ENCODE measurements around the gene RNASE11. TPM values are rescaled to one million over a fixed set of nuclear protein-coding genes. Genes with fewer than 3 reads are reported as not detected.

Gene RNASE11
- total RNA-seq, 1 donor from 2014 or later = not detected

- H3K27me3 ChIP-seq (ENCODE audit: low read depth) = no peaks in the 10 kb centered on the region
- peak overlapping the region; percentile 78 for H3K27ac ChIP-seq (replicated peaks)
- H3K4me1 ChIP-seq = peaks cover 42% of the 10 kb centered on the region
- H3K9me3 ChIP-seq (replicated peaks) = no peaks in the 10 kb centered on the region
- intact Hi-C loops (cut with micrococcal nuclease) = loop anchor here (5.0 to 10.0 kb wide), 3 partner anchors 70 to 285 kb away; partner anchors contain the start of gene RNASE4
- no peak for DNase-seq
- H3K36me3 ChIP-seq = no peaks in the 10 kb centered on the region
- H3K4me3 ChIP-seq = peak overlapping the region; percentile 69
- no peak for TF ChIP-seq CTCF (IDR thresholded peaks at IDR 0.05; ENCODE audit: borderline replicate concordance)
Observed at GRCh38 chr14:20612403-20612802, 24.6 kb upstream of the RNASE11 start.

- DNase-seq = no peak
- TF ChIP-seq CTCF (IDR thresholded peaks at IDR 0.05; ENCODE audit: borderline replicate concordance) = no peak
- no peaks in the 10 kb centered on the region for H3K36me3 ChIP-seq
Observed at GRCh38 chr14:20611277-20611676, 23.5 kb upstream of the RNASE11 start.

GRCh38 chr14:20610002-20610765 lies 22.4 kb upstream of the RNASE11 start:
- peak overlapping the region; percentile 76 for H3K27ac ChIP-seq (replicated peaks)
- no peak for TF ChIP-seq CTCF (IDR thresholded peaks at IDR 0.05; ENCODE audit: borderline replicate concordance)
- intact Hi-C loops (cut with micrococcal nuclease) = loop anchor here (5.0 to 10.0 kb wide), 3 partner anchors 72 to 283 kb away; partner anchors contain the start of gene RNASE4

More at GRCh38 chr14:20611277-20611676, 23.5 kb upstream of the RNASE11 start:
- Histone ChIP-seq H3K9me3 (replicated peaks) (no peaks in the 10 kb centered on the region), H3K4me1 (peaks cover 42% of the 10 kb centered on the region), H3K4me3 (no peak overlapping the region), H3K27ac (replicated peaks) (no peak overlapping the region), H3K27me3 (ENCODE audit: low read depth) (no peaks in the 10 kb centered on the region)
- intact Hi-C loops (cut with micrococcal nuclease) = loop anchor here (5.0 to 10.0 kb wide), 3 partner anchors 71 to 284 kb away; partner anchors contain the start of gene RNASE4

GRCh38 chr14:20609215-20610001 lies 21.6 kb upstream of the RNASE11 start:
- TF ChIP-seq CTCF (IDR thresholded peaks at IDR 0.05; ENCODE audit: borderline replicate concordance) = peak; percentile 95
- no peaks in the 10 kb centered on the region for H3K36me3 ChIP-seq
- intact Hi-C loops (cut with micrococcal nuclease) = loop anchor here (5.0 to 10.0 kb wide), 4 partner anchors 73 to 282 kb away; partner anchors contain the start of genes RNASE4 and TEP1
- no peaks in the 10 kb centered on the region for H3K9me3 ChIP-seq (replicated peaks)
- H3K4me3 ChIP-seq = peak overlapping the region; percentile 98
- H3K27me3 ChIP-seq (ENCODE audit: low read depth) = no peaks in the 10 kb centered on the region
- DNase-seq = peak; percentile 42
- H3K4me1 ChIP-seq = peaks cover 37% of the 10 kb centered on the region
- H3K27ac ChIP-seq (replicated peaks) = peak overlapping the region; percentile 76

More at GRCh38 chr14:20610002-20610765, 22.4 kb upstream of the RNASE11 start:
- H3K27me3 ChIP-seq (ENCODE audit: low read depth) = no peaks in the 10 kb centered on the region
- peak overlapping the region; percentile 98 for H3K4me3 ChIP-seq
- DNase-seq = peak; percentile 79
- peaks cover 42% of the 10 kb centered on the region for H3K4me1 ChIP-seq
- H3K36me3 ChIP-seq = no peaks in the 10 kb centered on the region
- H3K9me3 ChIP-seq (replicated peaks) = no peaks in the 10 kb centered on the region

- H3K9me3 ChIP-seq (replicated peaks) = no peaks in the 10 kb centered on the region
- intact Hi-C loops (cut with micrococcal nuclease) = loop anchor here (10.0 kb wide), 1 partner anchor 194 kb away; the partner anchor contains the start of gene TEP1
- H3K36me3 ChIP-seq = no peaks in the 10 kb centered on the region
- TF ChIP-seq CTCF (IDR thresholded peaks at IDR 0.05; ENCODE audit: borderline replicate concordance) = no peak
- H3K27me3 ChIP-seq (ENCODE audit: low read depth) = no peaks in the 10 kb centered on the region
- H3K4me1 ChIP-seq = peaks cover 30% of the 10 kb centered on the region
- no peak overlapping the region for H3K4me3 ChIP-seq
- H3K27ac ChIP-seq (replicated peaks) = no peak overlapping the region
- DNase-seq = no peak
Observed at GRCh38 chr14:20608383-20609110, 20.7 kb upstream of the RNASE11 start.

Data from left ventricle myocardium inferior (tissue), 1 donor.